ENCODE measurements around the gene DCAF8.

DCAF8 gene

GRCh38 chr1:160196143-160196542 is 66.2 kb downstream of the DCAF8 start:
- no peak for DNase-seq

DNA sequence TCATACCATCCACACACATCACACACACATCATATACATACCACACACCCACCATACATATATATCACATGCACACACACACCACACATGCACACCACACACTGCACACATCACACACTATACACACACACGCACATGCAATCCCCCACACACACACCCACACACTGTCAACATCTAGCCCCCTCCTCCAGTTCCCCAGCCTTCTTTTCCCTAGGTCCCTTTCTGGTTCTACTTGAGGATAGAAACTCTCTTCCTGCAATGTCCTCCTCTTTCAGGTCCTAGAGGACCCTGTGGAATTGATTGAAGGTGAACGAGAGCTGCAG is 67.7 kb downstream of the DCAF8 start:
- no peak for DNase-seq

GRCh38 chr1:160193832-160194736 is 68.3 kb downstream of the DCAF8 start:
- no peak for DNase-seq

- DNase-seq = peak; percentile 69
Observed at GRCh38 chr1:160193091-160193819, 69.1 kb downstream of the DCAF8 start.

DNA sequence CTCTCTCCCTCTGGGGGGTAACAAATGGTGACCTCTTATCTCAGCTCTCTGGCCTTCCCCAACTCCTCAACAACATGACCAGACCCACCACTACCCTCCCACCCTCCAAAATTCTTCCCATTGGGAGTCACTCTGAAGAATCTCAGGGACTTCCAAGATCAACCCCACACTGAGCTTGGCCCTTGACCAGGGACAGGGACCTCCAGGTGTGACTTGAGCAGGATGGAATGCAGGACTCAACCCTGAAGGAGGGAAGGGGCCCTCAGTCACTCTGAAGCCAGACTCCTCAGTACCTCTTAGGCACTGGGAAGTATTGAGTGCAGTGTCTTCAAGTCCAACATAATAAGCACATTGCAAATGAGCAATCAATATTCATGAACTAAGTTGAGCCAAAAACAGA is 70.1 kb downstream of the DCAF8 start:
- DNase-seq = no peak

DNA sequence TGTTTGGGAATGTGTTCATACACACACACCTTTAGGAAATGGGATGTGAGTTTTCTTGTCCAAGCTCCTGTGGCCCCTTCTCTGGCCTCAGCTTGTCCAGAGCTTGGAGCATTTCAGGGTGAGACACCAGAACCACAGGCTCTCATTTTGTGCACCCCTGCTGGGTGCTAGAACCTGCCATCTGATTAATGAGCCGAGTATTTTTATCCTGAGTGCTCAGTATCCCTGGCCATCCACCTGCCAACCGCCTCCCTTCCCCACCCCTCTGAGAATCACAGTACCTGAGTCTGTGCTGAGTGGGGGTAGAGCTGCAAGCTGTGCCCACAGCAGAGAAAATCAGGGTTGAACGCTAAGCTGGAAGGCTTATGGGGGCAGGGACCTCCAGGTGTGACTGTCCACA is 70.6 kb downstream of the DCAF8 start:
- no peak for DNase-seq

GRCh38 chr1:160189649-160190625 is 72.4 kb downstream of the DCAF8 start, which contains the start of gene CASQ1:
TSS of gene CASQ1 (plus strand) at chr1:160190575. CDS start at chr1:160190752, 177 bp downstream.
- no peak for DNase-seq

- no peak for DNase-seq
Observed at GRCh38 chr1:160188341-160188740, 74.0 kb downstream of the DCAF8 start.

- DNase-seq = no peak
Observed at GRCh38 chr1:160187407-160187806, 74.9 kb downstream of the DCAF8 start.

DNA sequence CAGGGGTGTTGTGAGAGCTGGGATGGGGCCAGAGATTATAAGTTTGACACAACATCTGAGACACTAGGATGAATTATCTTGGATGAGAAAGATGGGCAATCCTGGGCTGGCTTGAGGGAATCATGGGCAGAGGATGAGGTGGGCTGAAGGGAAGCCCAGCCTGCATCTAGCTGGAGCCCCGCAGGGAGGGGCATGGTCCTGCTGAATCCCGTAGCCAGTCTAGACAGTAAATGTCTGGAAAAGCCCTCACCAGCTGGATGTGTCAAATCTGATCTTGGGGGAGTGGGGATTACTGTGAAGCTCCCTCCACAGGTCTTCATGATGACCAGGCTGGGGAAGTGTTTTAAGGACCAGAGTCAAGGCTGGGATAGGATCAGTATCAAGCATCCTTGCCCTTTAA is 75.6 kb downstream of the DCAF8 start:
- DNase-seq = no peak

DNA sequence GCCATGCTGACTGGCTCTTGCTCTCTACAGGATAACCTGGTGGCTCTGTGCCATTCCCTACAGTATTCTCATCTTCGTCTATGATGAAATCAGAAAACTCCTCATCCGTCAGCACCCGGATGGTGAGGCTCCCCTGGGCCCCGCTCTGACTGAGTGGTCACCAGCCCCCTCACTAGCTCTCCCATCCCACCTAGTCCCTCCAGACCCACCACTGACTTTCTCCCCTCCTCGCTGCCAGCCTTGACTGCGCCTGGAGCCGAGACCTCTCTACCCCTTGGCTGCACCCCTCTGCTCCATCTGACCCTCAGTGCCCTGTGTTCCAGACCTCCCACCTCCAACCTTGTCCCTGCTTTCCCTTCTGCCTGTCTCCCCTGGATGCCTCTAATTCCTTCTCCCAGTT is 76.1 kb downstream of the DCAF8 start:
- no peak for DNase-seq

- no peak for DNase-seq
Observed at GRCh38 chr1:160179336-160179735, 83.0 kb downstream of the DCAF8 start.

DNA sequence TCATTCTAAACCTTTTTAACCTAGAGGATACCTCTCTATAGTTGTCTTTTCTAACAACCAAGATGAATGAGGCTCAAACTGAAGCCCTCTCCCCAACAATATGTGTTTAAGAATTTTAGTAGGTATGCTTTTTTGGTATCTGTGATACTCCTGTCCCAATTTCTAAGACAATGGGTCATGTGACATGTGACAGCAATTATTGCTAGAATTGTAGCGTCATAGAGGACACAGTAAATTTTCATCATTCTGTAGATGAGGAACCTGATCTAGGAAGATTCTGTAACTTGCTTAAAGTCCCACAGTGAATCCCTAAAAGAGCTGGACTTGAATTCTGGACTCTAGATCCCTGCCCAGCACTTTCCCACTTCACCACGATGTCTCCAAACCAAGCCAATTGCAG is 83.6 kb downstream of the DCAF8 start:
- DNase-seq = no peak

- DNase-seq = no peak
Observed at GRCh38 chr1:160177667-160178066, 84.7 kb downstream of the DCAF8 start.

DNA sequence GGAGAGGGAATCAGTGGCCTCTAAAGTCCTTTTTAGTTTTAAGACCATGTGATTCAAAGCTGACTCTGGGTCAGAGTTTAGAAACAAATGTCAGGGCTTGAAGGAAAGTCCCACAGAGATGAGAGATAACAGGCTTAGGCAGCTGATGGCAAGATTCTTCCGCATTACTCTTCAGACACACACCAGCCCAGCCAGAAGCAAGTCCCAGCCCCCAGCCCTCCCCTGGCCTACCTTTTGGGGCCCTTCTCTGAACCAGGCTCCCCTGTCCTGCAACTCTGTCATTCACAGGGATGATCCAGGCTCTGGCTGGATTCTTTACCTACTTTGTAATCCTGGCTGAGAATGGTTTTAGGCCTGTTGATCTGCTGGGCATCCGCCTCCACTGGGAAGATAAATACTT is 85.1 kb downstream of the DCAF8 start:
- DNase-seq = no peak

- no peak for DNase-seq
Observed at GRCh38 chr1:160171980-160172379, 90.4 kb downstream of the DCAF8 start.

GRCh38 chr1:160171354-160171753 is 91.0 kb downstream of the DCAF8 start:
- no peak for DNase-seq

DNA sequence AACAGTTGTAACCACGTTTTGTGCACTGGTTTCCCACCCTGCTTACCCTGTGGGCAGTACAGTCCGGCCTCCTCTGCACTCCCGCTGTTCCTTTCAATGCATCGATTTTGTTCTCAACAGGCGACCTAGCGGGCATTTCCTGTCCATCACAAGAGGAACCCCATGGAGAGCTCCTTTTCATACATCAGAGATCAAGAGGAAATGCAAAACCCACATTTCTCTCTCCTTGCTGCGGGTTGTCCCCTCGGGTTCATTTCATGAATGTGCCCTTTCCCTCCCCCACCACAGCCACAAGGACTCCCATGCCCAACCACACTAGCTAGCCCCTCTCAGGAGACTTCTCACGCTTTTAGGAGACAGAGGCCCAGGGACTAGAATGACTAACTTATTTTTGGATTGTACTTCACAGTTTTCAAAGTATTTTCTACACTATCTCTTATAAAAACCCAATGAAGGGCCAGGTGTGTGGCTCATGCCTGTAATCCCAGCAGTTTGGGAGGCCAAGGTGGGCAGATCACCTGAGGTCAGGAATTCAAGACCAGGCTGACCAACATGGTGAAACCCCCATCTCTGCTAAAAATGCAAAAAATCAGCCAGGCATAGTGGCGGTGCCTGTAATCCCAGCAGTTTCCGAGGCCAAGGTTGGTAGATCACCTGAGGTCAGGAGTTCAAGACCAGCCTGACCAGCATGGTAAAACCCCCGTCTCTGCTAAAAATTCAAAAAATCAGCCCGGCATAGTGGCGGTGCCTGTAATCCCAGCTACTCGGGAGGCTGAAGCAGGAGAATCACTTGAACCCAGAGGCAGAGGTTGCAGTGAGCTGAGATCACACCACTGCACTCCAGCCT is 92.6 kb downstream of the DCAF8 start:
- no peak for DNase-seq

DNA sequence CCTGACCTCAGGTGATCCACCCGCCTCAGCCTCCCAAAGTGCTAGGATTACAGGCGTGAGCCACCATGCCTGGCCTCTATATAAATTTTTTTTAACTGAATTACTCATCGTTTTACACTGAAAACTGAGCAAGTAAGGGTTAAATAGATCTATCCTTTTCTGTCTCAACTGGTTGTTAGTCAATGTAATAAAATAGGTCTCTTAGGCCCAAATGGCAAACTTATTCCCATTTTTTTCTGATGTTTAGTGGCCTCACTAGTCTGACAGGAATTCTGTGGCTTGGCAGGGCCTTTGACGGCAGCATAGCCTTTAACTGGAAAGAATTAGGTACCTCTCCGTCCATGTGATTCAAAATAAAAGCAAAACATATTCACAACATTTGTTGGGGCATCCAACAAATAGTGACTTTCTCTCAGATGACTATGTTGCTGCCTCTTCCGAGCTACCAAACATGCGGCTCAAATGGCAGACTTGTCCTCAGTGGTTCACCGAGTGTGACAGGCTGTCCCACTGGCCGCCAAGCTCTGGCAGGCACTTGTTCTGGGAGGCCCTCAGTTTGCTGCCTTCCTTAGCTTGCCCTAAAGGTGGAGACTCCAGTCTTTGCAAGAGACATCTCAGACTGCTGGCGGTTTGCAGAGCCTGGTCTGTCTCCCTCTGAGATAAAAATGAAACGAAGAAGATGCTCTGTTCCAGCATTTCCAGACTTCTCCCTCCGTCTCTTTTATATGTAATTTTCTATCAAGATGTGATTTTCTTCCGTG is 93.6 kb downstream of the DCAF8 start:
- no peak for DNase-seq

GRCh38 chr1:160168016-160168415 is 94.3 kb downstream of the DCAF8 start:
- DNase-seq = no peak

- DNase-seq = no peak
Observed at GRCh38 chr1:160167580-160167979, 94.8 kb downstream of the DCAF8 start.
